Prostate gland (tissue), 2 donors: ENCODE measurements around the gene PTPN14. TPM values are rescaled to one million over a fixed set of nuclear protein-coding genes. Genes with fewer than 3 reads are reported as not detected.
"Not testable (repeated sequence)": the region's sequence is repeated elsewhere in the genome, so short reads cannot be mapped to it uniquely, and the experiment has no call there.

Experiments
- DNase-seq: peaks from one replicate; pipeline ENCODE4 v3.0.0-alpha.2; 2019; ENCODE audit warnings: low spot score
- H3K27ac ChIP-seq, 2 donors: fragments of 200-600 bp; sonication (generic); 2 replicates each; pipeline ENCODE4 v1.5.1; 2017 to 2019
- H3K27me3 ChIP-seq: fragments of 200-600 bp; sonication (generic); replicated peaks from 2 replicates; pipeline ENCODE4 v1.5.1; 2019; ENCODE audit not compliant: insufficient read depth
- H3K36me3 ChIP-seq, 2 donors: fragments of 200-600 bp; sonication (generic); 1 replicate in 1 of 2; 2 replicates in 1 of 2; pipeline versions ENCODE4 v1.5.1 to v1.8.1; 2017 to 2019
- H3K4me1 ChIP-seq: fragments of 200-600 bp; sonication (generic); replicated peaks from 2 replicates; pipeline ENCODE4 v1.5.1; 2019
- H3K4me3 ChIP-seq, 2 donors: fragments of 200-600 bp; sonication (generic); 2 replicates each; pipeline ENCODE4 v1.5.1; 2017 to 2019
- H3K9me3 ChIP-seq: fragments of 200-600 bp; sonication (generic); 2 replicates; pipeline ENCODE4 v1.5.1; 2017
- CTCF ChIP-seq, 4 experiments: fragments of 200-600 bp in 2 of 4; fragments of 450-650 bp in 2 of 4; sonication (generic) in 2 of 4; IDR thresholded peaks; 1 replicate in 3 of 4; 2 replicates in 1 of 4; pipeline ENCODE4 v1.5.1; 2016 to 2019; ENCODE audit warnings: antibody characterized with exemption in 4 of 4, mild to moderate bottlenecking in 2 of 4, moderate library complexity in 2 of 4
- POLR2A ChIP-seq: fragments of 450-650 bp; IDR thresholded peaks from one replicate; pipeline ENCODE4 v1.6.1; 2016; ENCODE audit warnings: antibody characterized with exemption, mild to moderate bottlenecking
- POLR2AphosphoS5 ChIP-seq: sonication (generic); formaldehyde crosslinking; IDR thresholded peaks from one replicate; pipeline ENCODE4 v1.6.1; 2017; ENCODE audit warnings: antibody characterized with exemption
- WGBS: methylation state at CpG from one replicate; pipeline ENCODE4 v1.1.5; 2018; 5-methylcytosine and 5-hydroxymethylcytosine counted together
- intact Hi-C: fragments of 100-400 bp; cut with DNase I; formaldehyde crosslinking; loops from one replicate; pipeline ENCODE4 v1.14.2; 2022
- total RNA-seq, 2 donors: library from RNA; depleted of rRNA; stranded (reverse); fragments of >200 nt; gene quantifications; one replicate each; pipeline ENCODE4 v1.1.0, GENCODE V29; 2016

The PTPN14 gene
- total RNA-seq, 2 donors from 2014 or later = 36.6 to 54.0 TPM

GRCh38 chr1:214513394-214513793, 38.0 kb downstream of the PTPN14 start:
- no peak for TF ChIP-seq POLR2A
- no peak for TF ChIP-seq CTCF (IDR thresholded peaks at IDR 0.05)
- no peak for TF ChIP-seq POLR2AphosphoS5
- 68% methylated on average over 5 of the region's 5 CpGs for WGBS
- Histone ChIP-seq H3K36me3 (no peaks in the 10 kb centered on the region), H3K9me3 (no peaks in the 10 kb centered on the region), H3K27ac (no peak overlapping the region), H3K27me3 (no peaks in the 10 kb centered on the region), H3K4me1 (no peaks in the 10 kb centered on the region), H3K4me3 (no peak overlapping the region)
- DNase-seq = no peak
- intact Hi-C loops = no loop called here

GRCh38 chr1:214511639-214511998, 39.8 kb downstream of the PTPN14 start:
- Histone ChIP-seq H3K36me3 (no peaks in the 10 kb centered on the region), H3K27ac (no peak overlapping the region), H3K9me3 (no peaks in the 10 kb centered on the region), H3K27me3 (no peaks in the 10 kb centered on the region), H3K4me1 (no peaks in the 10 kb centered on the region), H3K4me3 (no peak overlapping the region)
- no peak for TF ChIP-seq POLR2A
- no peak for TF ChIP-seq POLR2AphosphoS5
- no peak for TF ChIP-seq CTCF (IDR thresholded peaks at IDR 0.05)
- 61% methylated on average over 1 of the region's 1 CpG for WGBS
- intact Hi-C loops = no loop called here
- DNase-seq = no peak

- no peak overlapping the region for H3K27ac ChIP-seq
- no peaks in the 10 kb centered on the region for H3K4me1 ChIP-seq
- 92% methylated on average over 6 of the region's 6 CpGs for WGBS
- DNase-seq = no peak
- H3K9me3 ChIP-seq = no peaks in the 10 kb centered on the region
- H3K36me3 ChIP-seq = no peaks in the 10 kb centered on the region
- TF ChIP-seq POLR2A (no peak), CTCF (IDR thresholded peaks at IDR 0.05) (no peak), POLR2AphosphoS5 (no peak)
- H3K27me3 ChIP-seq = no peaks in the 10 kb centered on the region
- intact Hi-C loops = no loop called here
- H3K4me3 ChIP-seq = no peak overlapping the region
Observed at GRCh38 chr1:214510914-214511638, 40.3 kb downstream of the PTPN14 start.

- no peak overlapping the region for H3K4me3 ChIP-seq
- H3K4me1 ChIP-seq = no peaks in the 10 kb centered on the region
- no peaks in the 10 kb centered on the region for H3K9me3 ChIP-seq
- no peaks in the 10 kb centered on the region for H3K27me3 ChIP-seq
- no peaks in the 10 kb centered on the region for H3K36me3 ChIP-seq
- intact Hi-C loops = no loop called here
- TF ChIP-seq POLR2AphosphoS5 = no peak
- no peak for TF ChIP-seq CTCF (IDR thresholded peaks at IDR 0.05)
- DNase-seq = no peak
- H3K27ac ChIP-seq = no peak overlapping the region
Observed at GRCh38 chr1:214510477-214510876, 40.9 kb downstream of the PTPN14 start.

- H3K36me3 ChIP-seq, intact Hi-C loops, H3K4me1 ChIP-seq, DNase-seq, H3K27ac ChIP-seq, H3K4me3 ChIP-seq, H3K9me3 ChIP-seq, H3K27me3 ChIP-seq: not testable (repeated sequence)
- WGBS = 95% methylated on average over 3 of the region's 3 CpGs
Observed at GRCh38 chr1:214509622-214510021, 41.8 kb downstream of the PTPN14 start.
